Transverse colon (tissue), 4 donors: Measurements from ENCODE around the gene SEMA3F.

Source experiments
- CTCF ChIP-seq, 5 experiments: fragments of 200-600 bp in 3 of 5; fragments of 450-650 bp in 2 of 5; sonication (generic) in 3 of 5; IDR thresholded peaks; 1 replicate in 2 of 5; 2 replicates in 3 of 5; pipeline ENCODE4 v1.5.1; 2016 to 2017; ENCODE audit warnings: antibody characterized with exemption in 5 of 5, inconsistent platforms in 3 of 5, mild to moderate bottlenecking in 2 of 5, moderate library complexity in 1 of 5
- EP300 ChIP-seq: sonication (generic); formaldehyde crosslinking; IDR thresholded peaks from one replicate; pipeline ENCODE4 v1.6.1; 2017; ENCODE audit warnings: antibody characterized with exemption, low read depth
- POLR2AphosphoS5 ChIP-seq, 3 donors: sonication (generic); formaldehyde crosslinking; IDR thresholded peaks; one replicate each; pipeline ENCODE4 v1.6.1; 2016; ENCODE audit warnings: antibody characterized with exemption in 3 of 3

GRCh38 chr3:50147447-50147846, 7.7 kb upstream of the SEMA3F start:
- TF ChIP-seq POLR2AphosphoS5 (IDR thresholded peaks at IDR 0.05) (no peak), CTCF (IDR thresholded peaks at IDR 0.05) (no peak), EP300 (no peak)
